Glomerular visceral epithelial cell (primary cell): Measurements from ENCODE around the gene CIB4.
A peak's percentile ranks its signal among the peaks of the same experiment; 100 is the strongest.

Experiments
- DNase-seq: peaks from one replicate; pipeline ENCODE4 v3.0.0-alpha.2; 2016; ENCODE audit errors: extremely low spot score

The CIB4 gene

GRCh38 chr2:26581991-26582842 is 58.9 kb downstream of the CIB4 start:
- no peak for DNase-seq

GRCh38 chr2:26581266-26581990 is 59.7 kb downstream of the CIB4 start:
- no peak for DNase-seq

GRCh38 chr2:26580751-26581150 is 60.4 kb downstream of the CIB4 start:
- DNase-seq = no peak

GRCh38 chr2:26580151-26580550 is 61.0 kb downstream of the CIB4 start:
- no peak for DNase-seq

GRCh38 chr2:26579723-26580040 is 61.5 kb downstream of the CIB4 start:
- DNase-seq = no peak

GRCh38 chr2:26579025-26579722 is 62.0 kb downstream of the CIB4 start:
- no peak for DNase-seq

GRCh38 chr2:26578581-26578980 is 62.6 kb downstream of the CIB4 start:
- DNase-seq = no peak

GRCh38 chr2:26578113-26578458 is 63.1 kb downstream of the CIB4 start:
- no peak for DNase-seq

- peak; percentile 63 for DNase-seq
Observed at GRCh38 chr2:26577442-26578112, 63.6 kb downstream of the CIB4 start.

- no peak for DNase-seq
Observed at GRCh38 chr2:26576565-26577441, 64.4 kb downstream of the CIB4 start.

- no peak for DNase-seq
Observed at GRCh38 chr2:26575836-26576564, 65.2 kb downstream of the CIB4 start.

GRCh38 chr2:26574900-26575560 is 66.1 kb downstream of the CIB4 start:
- no peak for DNase-seq

GRCh38 chr2:26574066-26574899 is 66.9 kb downstream of the CIB4 start:
- no peak for DNase-seq

- DNase-seq = no peak
Observed at GRCh38 chr2:26573241-26573925, 67.8 kb downstream of the CIB4 start.

GRCh38 chr2:26572591-26572990 is 68.6 kb downstream of the CIB4 start:
- DNase-seq = no peak

- no peak for DNase-seq
Observed at GRCh38 chr2:26571316-26571715, 69.8 kb downstream of the CIB4 start.

- no peak for DNase-seq
Observed at GRCh38 chr2:26570083-26570430, 71.1 kb downstream of the CIB4 start.

GRCh38 chr2:26569216-26570082 is 71.7 kb downstream of the CIB4 start:
- no peak for DNase-seq
